Lower leg skin (tissue), 3 donors: ENCODE measurements around the gene TNS3.

ENCODE experiments used
- POLR2A ChIP-seq, 2 donors: fragments of 450-650 bp; IDR thresholded peaks; one replicate each; pipeline ENCODE4 v1.6.1; 2016 to 2017; ENCODE audit warnings: antibody characterized with exemption in 2 of 2, mild to moderate bottlenecking in 1 of 2, moderate library complexity in 1 of 2
- TF ChIP-seq, protein P1 (sequence below), 3 donors: fragments of 450-650 bp; IDR thresholded peaks; one replicate each; pipeline ENCODE4 v1.5.1; 2016; ENCODE audit warnings: antibody characterized with exemption in 3 of 3, mild to moderate bottlenecking in 3 of 3, moderate library complexity in 2 of 3

DNA sequence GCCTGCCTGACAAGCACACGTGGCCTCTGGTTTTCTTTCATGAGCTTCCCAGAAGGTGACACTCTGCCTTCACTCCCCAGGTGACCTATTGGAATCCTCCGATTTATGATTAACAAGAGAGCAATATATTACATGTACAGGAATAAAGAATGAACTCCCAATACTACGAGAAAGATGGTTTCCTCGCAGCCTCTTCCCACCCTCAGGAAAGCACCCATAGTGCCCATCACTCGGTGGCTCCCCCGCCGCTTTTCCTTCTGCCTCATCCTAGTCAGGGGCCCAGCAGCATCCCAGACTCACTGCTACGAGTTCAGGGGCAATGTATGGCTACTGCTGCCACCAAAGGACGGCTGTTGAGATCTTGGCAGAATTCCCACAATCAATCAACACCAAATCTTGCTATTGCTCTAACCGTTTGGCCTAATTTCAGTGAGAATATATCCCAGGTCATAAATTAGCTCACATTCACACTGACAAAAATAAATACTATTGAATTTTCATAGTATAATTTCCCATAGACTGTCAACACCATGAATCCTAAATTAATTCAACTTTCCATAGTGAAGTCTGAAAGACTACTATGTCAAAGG is 196.3 kb downstream of the TNS3 start:
- TF ChIP-seq, protein P1, sequence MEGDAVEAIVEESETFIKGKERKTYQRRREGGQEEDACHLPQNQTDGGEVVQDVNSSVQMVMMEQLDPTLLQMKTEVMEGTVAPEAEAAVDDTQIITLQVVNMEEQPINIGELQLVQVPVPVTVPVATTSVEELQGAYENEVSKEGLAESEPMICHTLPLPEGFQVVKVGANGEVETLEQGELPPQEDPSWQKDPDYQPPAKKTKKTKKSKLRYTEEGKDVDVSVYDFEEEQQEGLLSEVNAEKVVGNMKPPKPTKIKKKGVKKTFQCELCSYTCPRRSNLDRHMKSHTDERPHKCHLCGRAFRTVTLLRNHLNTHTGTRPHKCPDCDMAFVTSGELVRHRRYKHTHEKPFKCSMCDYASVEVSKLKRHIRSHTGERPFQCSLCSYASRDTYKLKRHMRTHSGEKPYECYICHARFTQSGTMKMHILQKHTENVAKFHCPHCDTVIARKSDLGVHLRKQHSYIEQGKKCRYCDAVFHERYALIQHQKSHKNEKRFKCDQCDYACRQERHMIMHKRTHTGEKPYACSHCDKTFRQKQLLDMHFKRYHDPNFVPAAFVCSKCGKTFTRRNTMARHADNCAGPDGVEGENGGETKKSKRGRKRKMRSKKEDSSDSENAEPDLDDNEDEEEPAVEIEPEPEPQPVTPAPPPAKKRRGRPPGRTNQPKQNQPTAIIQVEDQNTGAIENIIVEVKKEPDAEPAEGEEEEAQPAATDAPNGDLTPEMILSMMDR (IDR thresholded peaks at IDR 0.05) = no peak
- TF ChIP-seq POLR2A (IDR thresholded peaks at IDR 0.05) = no peak
